ENCODE data around the gene SLC25A2.

Gene SLC25A2

DNA sequence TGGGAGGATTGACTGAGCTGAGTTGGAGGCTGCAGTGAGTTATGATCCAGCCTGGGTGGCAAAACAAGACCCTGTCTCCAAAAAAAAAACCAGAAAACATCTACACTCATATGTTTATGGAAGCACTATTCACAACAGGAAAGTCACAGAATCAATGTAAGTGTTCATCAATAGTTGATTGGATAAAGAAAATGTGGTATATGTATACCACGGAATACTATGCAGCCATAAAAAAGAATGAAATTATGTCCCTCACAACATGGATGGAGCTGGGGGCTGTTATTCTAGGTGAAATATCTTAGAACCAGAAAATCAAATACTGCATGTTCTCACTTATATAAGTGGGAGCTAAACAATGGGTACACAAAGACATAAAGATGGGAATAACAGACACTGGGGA is 2.8 kb upstream of the SLC25A2 start:
- no peak for DNase-seq

DNA sequence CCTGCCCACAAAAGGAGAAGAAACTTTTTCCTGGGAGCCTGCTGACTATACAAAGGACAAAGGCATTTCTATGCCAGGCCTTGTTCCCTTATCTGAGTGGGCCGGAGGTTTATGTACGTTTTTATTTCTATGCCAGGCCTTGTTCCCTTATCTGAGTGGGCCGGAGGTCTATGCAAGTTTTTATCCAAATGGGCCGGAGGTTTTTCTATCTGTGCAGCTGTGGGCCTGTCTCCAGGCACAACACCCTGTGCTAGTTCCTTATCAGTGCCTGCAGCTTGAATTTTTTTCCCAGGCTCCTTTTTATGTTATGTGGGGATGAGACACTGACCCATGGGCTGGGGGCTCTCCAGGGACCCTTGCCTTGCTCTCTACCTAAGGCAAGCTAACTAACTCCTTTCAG is 5.5 kb downstream of the SLC25A2 start:
- DNase-seq: no peak

GRCh38 chr5:141272906-141273305 is 30.9 kb downstream of the SLC25A2 start:
- DNase-seq: no peak

GRCh38 chr5:141269195-141269594 is 34.7 kb downstream of the SLC25A2 start:
- DNase-seq: no peak

GRCh38 chr5:141261238-141261546 is 42.7 kb downstream of the SLC25A2 start:
- no peak for DNase-seq

DNA sequence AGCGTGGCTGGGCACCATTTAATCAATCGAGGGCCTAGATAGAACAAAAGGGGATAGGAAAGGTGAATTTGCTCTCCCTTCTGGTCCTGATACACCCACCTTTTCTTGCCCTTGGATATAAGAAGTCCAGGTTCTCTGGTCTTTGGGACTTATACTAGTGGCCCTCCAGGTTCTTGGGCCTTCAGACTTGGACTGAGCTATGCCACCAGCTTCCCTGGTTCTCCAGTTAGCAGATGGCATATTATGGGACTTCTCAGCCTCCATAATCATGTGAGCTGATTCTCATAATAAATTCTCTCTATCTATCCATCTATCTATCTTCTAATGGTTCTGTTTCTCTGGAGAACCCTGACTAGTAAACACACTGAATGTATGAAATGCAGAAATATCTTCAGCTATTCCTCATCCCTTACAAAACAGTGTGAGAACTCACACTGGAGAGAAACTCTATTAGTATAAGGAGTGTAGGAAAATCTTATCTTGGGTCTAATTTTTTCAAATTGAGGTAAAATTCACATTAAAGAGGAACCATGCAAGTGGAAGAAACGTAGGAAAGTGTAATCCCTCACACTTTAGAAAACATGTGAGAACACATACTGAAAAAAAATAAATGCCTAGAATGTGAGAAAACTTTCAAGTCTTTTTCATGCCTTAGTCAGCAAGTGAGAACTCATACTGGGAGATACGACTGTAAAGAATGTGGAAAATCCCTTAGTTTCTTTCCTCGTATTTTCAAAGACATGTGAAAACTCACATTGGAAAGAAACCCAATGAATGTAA is 43.2 kb downstream of the SLC25A2 start:
- no peak for DNase-seq

- DNase-seq: no peak
These were observed 44.9 kb downstream of the SLC25A2 start for GRCh38 chr5:141258948-141259347.

DNA sequence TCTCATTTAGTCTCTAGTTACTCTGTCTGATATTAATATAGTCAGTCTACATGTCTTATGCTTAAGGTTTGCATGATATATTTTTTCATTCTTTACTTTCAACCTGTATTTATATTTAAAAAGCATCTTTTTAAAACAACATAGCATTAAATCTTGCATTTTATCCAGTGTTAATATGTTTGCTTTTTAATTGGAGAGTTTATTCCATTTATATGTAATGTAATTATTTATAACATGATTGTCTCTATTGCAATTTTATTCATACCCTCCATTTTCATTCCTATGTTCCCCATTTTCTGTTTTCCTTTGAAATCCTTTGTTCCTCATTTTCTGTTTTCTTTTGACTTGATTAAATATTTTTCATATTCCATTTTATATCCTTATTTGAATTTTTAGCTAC is 45.4 kb downstream of the SLC25A2 start:
- no peak for DNase-seq
